Fibroblast of skin of scalp (primary cell): ENCODE measurements around the gene STX5.
"Not testable (repeated sequence)": the region's sequence is repeated elsewhere in the genome, so short reads cannot be mapped to it uniquely, and the experiment has no call there.

Experiments
- DNase-seq: peaks from one replicate; pipeline ENCODE4 v3.0.0-alpha.2; 2013

The STX5 gene

DNA sequence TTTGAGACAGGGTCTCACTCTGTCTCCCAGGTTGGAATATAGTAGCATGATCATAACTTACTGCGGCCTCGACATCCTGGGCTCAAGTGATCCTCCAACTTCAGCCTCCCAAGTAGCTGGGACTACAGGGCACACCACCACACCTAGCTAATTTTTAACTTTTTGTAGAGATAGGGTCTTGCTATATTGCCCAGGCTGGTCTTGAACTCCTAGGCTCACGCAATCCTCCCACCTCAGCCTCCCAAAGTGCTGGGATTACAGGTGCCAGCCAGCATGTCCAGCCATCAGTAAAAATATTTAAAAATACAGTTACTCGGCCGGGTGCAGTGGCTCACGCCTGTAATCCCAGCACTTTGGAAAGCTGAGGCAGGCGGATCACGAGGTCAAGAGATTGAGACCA lies 3.7 kb downstream of the STX5 start:
- not testable (repeated sequence) for DNase-seq

GRCh38 chr11:62823677-62824076 lies 8.2 kb downstream of the STX5 start:
- no peak for DNase-seq

GRCh38 chr11:62817129-62817528 lies 14.7 kb downstream of the STX5 start:
- DNase-seq, result no peak

- no peak for DNase-seq
Observed at GRCh38 chr11:62816557-62816956, 15.3 kb downstream of the STX5 start.

GRCh38 chr11:62811659-62812058 lies 20.2 kb downstream of the STX5 start:
- no peak for DNase-seq

GRCh38 chr11:62810748-62811147 lies 21.1 kb downstream of the STX5 start:
- DNase-seq, result no peak

DNA sequence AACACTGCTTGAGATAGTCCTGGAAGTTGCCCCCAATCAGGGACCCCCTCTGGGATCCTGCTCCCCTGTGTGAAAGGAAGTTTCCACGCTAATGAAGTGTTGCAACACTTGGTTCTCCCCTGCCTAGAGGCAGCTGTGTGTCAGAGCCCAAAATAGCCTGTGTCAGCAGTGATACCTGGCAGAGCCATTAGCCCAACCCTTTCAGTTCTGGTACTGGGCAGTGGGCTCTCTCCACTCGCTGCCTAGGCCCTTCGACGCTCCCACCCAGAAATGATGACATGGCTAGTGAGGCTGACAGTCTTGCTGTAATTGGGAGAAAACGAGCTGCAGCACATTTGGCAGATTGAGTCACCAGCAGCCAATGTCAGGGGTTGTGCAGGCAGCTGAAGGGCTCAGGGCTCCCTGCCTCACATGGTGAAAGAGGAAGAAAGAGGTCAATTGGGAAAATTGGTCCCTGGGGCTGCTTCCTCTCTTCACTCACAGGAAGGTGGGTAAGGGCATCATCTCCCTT lies 25.2 kb downstream of the STX5 start:
- no peak for DNase-seq

GRCh38 chr11:62805961-62806441 lies 25.9 kb downstream of the STX5 start:
- DNase-seq, result no peak

- DNase-seq, result peak; percentile 93
Observed at GRCh38 chr11:62805076-62805892, 26.6 kb downstream of the STX5 start, which contains the start of gene NXF1. NXF1 (minus strand) TSS chr11:62805440; CDS start chr11:62805356, 84 bp downstream.

DNA sequence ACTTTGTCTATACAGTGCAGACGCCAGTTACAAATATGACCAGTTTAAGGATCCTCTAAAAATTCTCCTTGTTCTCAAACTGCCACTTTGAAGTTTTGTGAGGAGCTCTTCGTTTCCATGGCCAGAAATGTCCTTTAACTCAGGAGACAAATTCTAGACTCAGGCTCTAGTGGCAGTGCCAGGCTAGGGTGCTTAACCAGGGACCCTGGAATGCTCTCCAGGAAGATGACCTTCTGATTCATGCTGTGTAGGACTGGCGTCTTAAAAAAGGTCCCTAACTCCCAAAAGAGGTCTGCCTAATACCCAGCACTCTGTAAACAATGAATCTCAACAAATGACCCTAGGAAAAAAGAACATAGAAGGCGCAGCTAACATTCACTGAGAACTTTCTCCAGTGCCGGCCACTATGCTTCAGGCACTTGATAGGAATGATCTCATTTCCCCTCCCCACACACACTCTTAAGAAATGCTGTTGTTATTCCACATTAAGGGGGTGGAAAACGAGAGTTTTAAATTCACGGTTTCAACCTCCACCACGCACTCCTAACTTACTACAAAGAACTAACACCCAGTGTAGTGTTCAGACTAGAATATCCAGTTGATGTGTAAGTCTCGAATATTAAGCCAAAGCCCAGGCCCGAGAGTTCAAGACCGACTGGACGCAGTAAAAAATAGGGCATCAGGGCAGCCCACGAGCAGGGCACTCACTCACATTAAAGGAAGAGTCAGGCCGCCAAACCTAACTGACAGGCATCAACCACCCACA lies 27.4 kb downstream of the STX5 start:
- peak; percentile 29 for DNase-seq

DNA sequence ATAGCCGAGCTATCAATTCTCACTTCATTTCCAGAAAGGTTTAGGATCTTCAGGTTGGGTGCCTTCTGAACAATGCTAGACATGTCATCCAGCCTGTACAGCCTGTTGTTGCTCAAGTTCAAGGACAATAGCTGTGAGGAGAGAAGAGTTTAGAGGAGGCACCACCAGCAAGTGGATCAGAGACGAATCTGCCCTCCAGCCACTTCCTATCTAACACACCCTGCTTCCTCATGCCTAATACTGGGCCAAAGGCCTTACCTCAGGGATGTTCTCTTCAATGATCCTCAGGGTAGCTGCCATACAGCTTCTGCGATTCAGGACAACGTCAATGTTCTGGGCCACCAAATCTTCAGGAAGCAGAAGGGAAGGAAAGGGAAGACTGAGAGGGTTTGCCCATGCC lies 30.8 kb downstream of the STX5 start:
- no peak for DNase-seq

DNA sequence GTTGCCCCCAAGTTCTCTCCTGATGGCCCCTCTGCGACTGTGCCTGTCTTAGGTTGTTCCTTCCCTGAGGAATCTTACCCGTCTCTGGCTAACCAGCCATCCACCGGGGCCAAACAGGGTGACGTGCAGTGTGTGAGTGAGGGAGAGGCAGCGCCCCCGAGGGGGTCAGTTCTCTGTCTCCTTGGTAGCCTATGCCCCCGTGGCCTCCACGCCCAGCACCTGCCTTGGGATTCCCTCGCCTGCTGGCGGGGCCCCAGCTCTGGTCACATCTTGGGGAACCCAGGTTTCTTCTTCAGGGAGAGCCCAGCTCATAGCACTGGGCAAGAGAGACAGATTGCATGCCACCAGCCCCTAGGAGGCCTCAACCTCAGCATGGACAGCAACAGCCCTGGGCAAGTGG lies 32.4 kb downstream of the STX5 start:
- no peak for DNase-seq

GRCh38 chr11:62796281-62796680 lies 35.6 kb downstream of the STX5 start:
- no peak for DNase-seq

- DNase-seq, result no peak
Observed at GRCh38 chr11:62794201-62794775, 37.6 kb downstream of the STX5 start.

DNA sequence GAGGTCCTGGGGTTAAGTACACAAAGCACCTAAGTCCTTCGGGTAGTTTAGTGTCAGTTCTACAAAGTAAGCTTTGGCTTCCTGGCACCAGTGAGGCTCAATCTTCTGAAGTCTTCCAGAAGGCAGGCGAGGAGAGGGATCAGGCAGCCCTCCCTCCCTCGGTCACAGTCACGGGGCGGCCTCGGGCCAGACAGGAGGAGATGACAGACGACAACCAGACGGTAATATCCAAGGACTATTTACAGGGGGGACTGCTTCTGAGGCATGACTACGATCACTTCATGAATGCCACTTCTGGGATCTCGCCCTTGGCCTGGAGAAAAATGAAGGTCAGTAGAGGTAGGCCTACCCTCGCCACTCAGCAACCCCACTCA lies 39.7 kb downstream of the STX5 start:
- DNase-seq, result no peak

- peak; percentile 82 for DNase-seq
Observed at GRCh38 chr11:62791501-62792201, 40.2 kb downstream of the STX5 start, which contains the start of gene TMEM223. TMEM223 (minus strand) TSS chr11:62792006; CDS start chr11:62791994, 12 bp downstream.

DNA sequence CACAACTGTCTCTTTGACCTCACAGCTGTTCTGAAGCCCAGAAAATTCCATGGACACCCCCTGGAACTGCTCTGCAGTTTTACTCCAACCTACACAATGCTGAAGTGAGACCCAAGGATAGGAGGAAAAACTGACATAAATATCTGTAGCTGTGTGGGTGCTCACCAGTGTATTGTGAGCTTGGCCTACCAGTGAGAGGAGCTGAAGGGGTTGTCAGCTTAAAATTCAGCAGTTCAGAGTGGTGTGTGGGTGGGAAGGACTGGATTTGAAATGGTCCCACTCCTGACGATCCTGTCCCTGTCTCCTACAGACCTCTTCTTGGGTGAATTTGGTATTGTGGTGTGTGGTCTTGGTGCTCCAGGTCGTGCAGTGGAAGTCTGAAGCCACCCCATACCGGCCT lies 42.3 kb downstream of the STX5 start:
- DNase-seq, result no peak

GRCh38 chr11:62788991-62789390 lies 42.9 kb downstream of the STX5 start:
- no peak for DNase-seq

DNA sequence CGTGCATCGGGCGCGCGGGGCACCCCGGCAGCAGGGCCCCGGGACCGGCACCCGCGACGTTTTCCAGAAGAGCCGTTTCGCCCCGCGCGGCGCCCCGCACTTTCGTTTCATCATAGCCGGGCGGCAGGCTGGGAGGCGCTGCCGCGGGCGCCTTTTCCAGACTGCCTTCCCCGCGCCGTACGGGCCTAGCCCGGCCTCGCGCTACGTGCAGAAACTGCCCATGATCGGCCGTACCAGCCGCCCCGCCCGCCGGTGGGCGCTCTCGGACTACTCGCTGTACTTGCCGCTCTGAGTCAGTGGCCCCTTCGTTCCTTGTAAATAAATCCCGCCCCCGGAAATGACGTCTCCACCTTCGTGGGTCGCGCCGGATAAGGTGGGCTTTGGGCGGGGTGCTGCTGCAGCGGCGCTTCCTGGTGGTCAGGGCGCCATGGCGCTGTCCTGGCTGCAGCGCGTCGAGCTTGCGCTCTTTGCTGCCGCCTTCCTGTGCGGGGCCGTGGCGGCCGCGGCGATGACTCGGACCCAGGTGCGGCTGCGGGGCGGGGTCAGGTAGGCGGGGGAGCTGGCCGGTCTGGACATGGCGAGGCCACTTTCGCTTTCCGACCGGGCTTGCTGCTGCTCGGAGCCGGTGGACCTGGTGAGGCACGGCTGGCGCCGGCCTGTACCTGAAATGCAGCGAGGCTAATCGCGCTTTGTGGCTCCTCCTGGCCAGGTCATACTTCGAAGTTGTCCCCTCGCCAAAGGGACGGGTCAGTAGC lies 44.7 kb downstream of the STX5 start, which contains the start of gene TMEM179B:
Gene TMEM179B (plus strand): TSS at position 398 of the 755 bp plus-strand sequence. CDS start 30 bp downstream, at position 428.
- DNase-seq, result peak; percentile 98

DNA sequence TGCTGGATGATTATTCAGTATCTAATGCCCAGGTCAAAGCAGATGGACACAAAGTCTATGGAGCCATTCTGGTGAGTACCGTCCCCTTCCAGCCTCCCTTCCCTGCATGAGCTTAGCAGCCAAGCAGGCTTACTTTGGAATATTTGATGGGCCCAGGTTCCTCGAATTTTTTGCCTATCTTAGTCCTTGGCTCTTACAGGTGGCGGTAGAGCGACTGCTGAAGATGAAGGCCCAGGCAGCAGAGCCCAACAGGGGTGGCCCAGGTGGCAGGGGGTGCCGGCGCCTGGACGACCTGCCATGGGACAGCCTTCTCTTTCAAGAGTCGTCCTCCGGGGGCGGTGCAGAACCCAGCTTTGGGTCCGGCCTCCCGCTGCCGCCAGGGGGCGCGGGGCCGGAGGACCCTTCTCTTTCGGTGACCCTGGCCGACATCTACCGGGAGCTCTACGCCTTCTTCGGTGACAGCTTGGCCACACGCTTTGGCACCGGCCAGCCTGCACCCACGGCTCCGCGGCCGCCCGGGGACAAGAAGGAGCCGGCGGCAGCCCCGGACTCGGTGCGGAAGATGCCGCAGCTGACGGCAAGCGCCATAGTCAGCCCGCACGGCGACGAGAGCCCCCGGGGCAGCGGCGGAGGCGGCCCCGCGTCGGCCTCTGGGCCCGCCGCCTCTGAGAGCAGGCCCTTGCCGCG lies 45.4 kb downstream of the STX5 start:
- peak; percentile 86 for DNase-seq

DNA sequence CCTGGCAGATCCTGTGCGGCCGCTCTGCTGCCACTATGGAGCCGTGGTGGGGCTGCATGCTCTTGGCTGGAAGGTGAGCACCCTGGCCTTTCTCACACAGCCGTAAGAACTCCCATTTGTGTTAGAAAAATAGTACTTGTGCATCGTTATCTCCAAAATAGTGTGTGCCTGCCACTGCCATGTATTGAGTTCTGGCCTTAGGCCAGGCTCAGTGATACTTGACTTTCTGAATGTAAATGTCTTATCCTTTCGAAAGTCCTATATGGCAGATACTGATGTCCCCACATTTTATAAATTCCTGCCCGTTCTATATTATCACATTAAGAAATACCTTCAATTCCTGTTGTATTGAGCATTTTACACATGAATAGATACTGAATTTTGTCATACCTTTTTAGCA lies 49.1 kb downstream of the STX5 start:
- DNase-seq, result no peak
